Measurements from ENCODE around the gene YPEL1.

Gene YPEL1

GRCh38 chr22:21669026-21669425 lies 66.6 kb downstream of the YPEL1 start:
- no peak for DNase-seq (ENCODE audit: low spot score)
- in situ Hi-C loops (cut with MboI; ENCODE audit: low sequenced_read_pairs, unreplicated experiment): no loop called here
- TF ChIP-seq CTCF (IDR thresholded peaks at IDR 0.05; ENCODE audit: borderline replicate concordance, control extremely low read depth, extremely low read depth, insufficient read depth, missing control alignments): no peak

- no peak for TF ChIP-seq CTCF (IDR thresholded peaks at IDR 0.05; ENCODE audit: borderline replicate concordance, control extremely low read depth, extremely low read depth, insufficient read depth, missing control alignments)
- in situ Hi-C loops (cut with MboI; ENCODE audit: low sequenced_read_pairs, unreplicated experiment): no loop called here
- DNase-seq (ENCODE audit: low spot score): no peak
Observed at GRCh38 chr22:21666786-21667185, 68.8 kb downstream of the YPEL1 start.

- in situ Hi-C loops (cut with MboI; ENCODE audit: low sequenced_read_pairs, unreplicated experiment): no loop called here
- DNase-seq (ENCODE audit: low spot score): no peak
- no peak for TF ChIP-seq CTCF (IDR thresholded peaks at IDR 0.05; ENCODE audit: borderline replicate concordance, control extremely low read depth, extremely low read depth, insufficient read depth, missing control alignments)
Observed at GRCh38 chr22:21665047-21665851, 70.3 kb downstream of the YPEL1 start.

- in situ Hi-C loops (cut with MboI; ENCODE audit: low sequenced_read_pairs, unreplicated experiment): no loop called here
Observed at GRCh38 chr22:21663738-21664137, 71.9 kb downstream of the YPEL1 start.

GRCh38 chr22:21661991-21662390 lies 73.6 kb downstream of the YPEL1 start:
- TF ChIP-seq CTCF (IDR thresholded peaks at IDR 0.05; ENCODE audit: borderline replicate concordance, control extremely low read depth, extremely low read depth, insufficient read depth, missing control alignments): no peak
- no peak for DNase-seq (ENCODE audit: low spot score)
- in situ Hi-C loops (cut with MboI; ENCODE audit: low sequenced_read_pairs, unreplicated experiment): no loop called here

More at GRCh38 chr22:21663738-21664137, 71.9 kb downstream of the YPEL1 start:
- TF ChIP-seq CTCF (IDR thresholded peaks at IDR 0.05; ENCODE audit: borderline replicate concordance, control extremely low read depth, extremely low read depth, insufficient read depth, missing control alignments): no peak
- no peak for DNase-seq (ENCODE audit: low spot score)

- in situ Hi-C loops (cut with MboI; ENCODE audit: low sequenced_read_pairs, unreplicated experiment): no loop called here
- TF ChIP-seq CTCF (IDR thresholded peaks at IDR 0.05; ENCODE audit: borderline replicate concordance, control extremely low read depth, extremely low read depth, insufficient read depth, missing control alignments): no peak
- no peak for DNase-seq (ENCODE audit: low spot score)
Observed at GRCh38 chr22:21660904-21661303, 74.7 kb downstream of the YPEL1 start.

Measured in GM13976 (cell line).